Effector memory CD8-positive, alpha-beta T cell (primary cell): ENCODE data around the gene PDE3A.
A peak's percentile ranks its signal among the peaks of the same experiment; 100 is the strongest.
"Not testable (repeated sequence)": the region's sequence is repeated elsewhere in the genome, so short reads cannot be mapped to it uniquely, and the experiment has no call there.

Source experiments
- ATAC-seq: fragments of 150-1000 bp; cut with Tn5 transposase; replicated peaks from 2 replicates; pipeline ENCODE4 v1.10.0; 2021; ENCODE audit warnings: mild to moderate bottlenecking, moderate library complexity
- DNase-seq, 3 experiments: peaks; one replicate each; pipeline ENCODE4 v3.0.0; 2021
- H3K27ac Mint-ChIP-seq, 2 donors: one replicate each; pipeline ENCODE4 v1.8.0; 2022; ENCODE audit warnings: mild to moderate bottlenecking in 2 of 2, mixed read lengths in 2 of 2, moderate library complexity in 2 of 2
- H3K27me3 Mint-ChIP-seq, 2 donors: one replicate each; pipeline ENCODE4 v1.8.0; 2022; ENCODE audit warnings: mixed read lengths in 2 of 2
- H3K36me3 Mint-ChIP-seq: one replicate; pipeline ENCODE4 v1.8.0; 2022; ENCODE audit warnings: mild to moderate bottlenecking, moderate library complexity, mixed read lengths; ENCODE audit not compliant: insufficient read depth
- H3K4me1 Mint-ChIP-seq, 2 donors: one replicate each; pipeline ENCODE4 v1.8.0; 2022; ENCODE audit warnings: low read depth in 2 of 2, mixed read lengths in 2 of 2
- H3K4me3 Mint-ChIP-seq, 2 donors: one replicate each; pipeline ENCODE4 v1.8.0; 2022; ENCODE audit warnings: mild to moderate bottlenecking in 2 of 2, mixed read lengths in 2 of 2, moderate library complexity in 2 of 2
- H3K9me3 Mint-ChIP-seq, 2 donors: one replicate each; pipeline ENCODE4 v1.8.0; 2022; ENCODE audit warnings: mixed read lengths in 2 of 2
- total RNA-seq, 9 experiments: gene quantifications; one replicate each; lab custom pipeline; 2026; lab: John Stamatoyannopoulos, UW

PDE3A gene
- 0 to 1.0 (median 0.07) reads per million in 9 experiments for total RNA-seq

DNA sequence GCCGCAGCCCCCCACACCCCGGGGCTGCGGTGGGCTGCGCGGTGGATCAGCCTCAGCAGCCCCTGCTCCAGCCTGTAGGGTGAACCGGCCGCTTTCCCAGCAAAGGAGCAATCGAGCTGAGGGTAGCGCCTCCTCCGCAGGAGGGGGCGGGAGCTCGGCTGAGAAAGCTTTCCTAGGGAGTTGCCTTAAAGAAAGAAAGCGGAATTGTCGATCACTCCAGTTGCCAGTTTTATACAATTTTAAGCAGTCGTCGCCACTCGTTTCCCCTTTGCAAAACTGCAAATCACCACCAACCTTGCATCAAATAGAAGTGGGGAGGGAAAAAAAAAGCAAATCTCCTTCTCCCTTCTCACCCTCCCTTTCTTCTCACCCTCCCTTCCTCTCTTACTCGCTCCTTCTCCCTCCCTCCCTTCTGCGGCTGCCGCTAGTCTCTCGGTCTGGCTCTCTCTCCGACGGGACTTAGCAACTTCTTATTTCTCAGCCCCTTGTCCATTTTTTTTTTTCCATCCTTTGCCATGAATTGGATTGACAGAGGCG is at the start of gene PDE3A:
PDE3A (plus strand) TSS at position 424 of the 537 bp plus-strand sequence. CDS start 748 bp downstream, outside the sequence.
- no peak for ATAC-seq
- Mint-ChIP-seq H3K27me3 (peaks cover 36 to 46% of the 10 kb centered on the region in 2 donors), H3K4me1 (peaks cover 0 to 7% of the 10 kb centered on the region in 2 donors), H3K27ac (no peak within 1 kb of the TSS), H3K9me3 (no peaks in the 10 kb centered on the region), H3K36me3 (peaks cover 4% of the 10 kb centered on the region), H3K4me3 (peak within 1 kb of the TSS; percentile 4 to 25)
- DNase-seq, result no peak

DNA sequence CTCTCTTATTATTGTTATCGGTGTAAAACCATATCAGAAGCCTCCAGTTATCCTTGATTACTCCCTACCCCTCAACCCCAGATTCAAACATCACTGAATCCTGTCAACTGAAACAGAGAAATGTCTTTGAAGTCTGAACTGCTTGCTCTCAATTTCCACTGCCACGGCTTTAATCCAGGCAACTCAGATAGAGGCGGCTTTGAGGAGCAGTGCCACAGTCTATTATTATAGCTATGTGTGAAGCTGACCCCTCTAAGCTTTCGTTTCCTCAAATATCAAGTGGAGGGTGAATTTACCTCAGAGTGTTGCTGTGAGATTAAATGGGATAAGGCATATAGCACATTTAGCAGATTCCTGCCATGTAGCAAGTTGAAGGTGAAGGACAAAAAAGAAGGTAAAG is 49.0 kb upstream of the PDE3A start:
- no peaks in the 10 kb centered on the region for H3K27me3 Mint-ChIP-seq
- no peak for DNase-seq
- no peaks in the 10 kb centered on the region for H3K36me3 Mint-ChIP-seq
- H3K4me3 Mint-ChIP-seq, result no peak overlapping the region
- ATAC-seq, result no peak
- no peaks in the 10 kb centered on the region for H3K4me1 Mint-ChIP-seq
- no peaks in the 10 kb centered on the region for H3K9me3 Mint-ChIP-seq
- H3K27ac Mint-ChIP-seq, result no peak overlapping the region

DNA sequence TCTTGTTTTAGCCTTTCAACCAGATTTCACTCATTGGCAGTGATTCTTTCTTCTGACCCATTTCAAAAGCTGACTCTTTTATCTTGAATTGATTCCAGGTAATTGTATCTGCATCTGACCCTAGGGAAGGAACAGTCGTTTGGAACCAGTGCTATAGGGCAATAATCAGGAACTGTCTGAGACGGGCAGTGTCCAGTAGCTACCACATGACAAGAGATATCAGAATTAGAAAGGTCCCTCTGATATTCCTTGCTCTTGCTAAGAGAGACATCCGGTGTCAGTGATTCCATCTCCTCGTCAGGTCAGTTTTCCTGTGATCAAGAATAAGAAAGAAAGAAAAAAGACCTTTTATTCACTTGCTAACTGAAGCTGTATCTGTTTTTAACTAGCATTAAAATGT is 47.8 kb upstream of the PDE3A start:
- Mint-ChIP-seq H3K36me3 (no peaks in the 10 kb centered on the region), H3K9me3 (no peaks in the 10 kb centered on the region), H3K4me3 (no peak overlapping the region), H3K27ac (no peak overlapping the region), H3K27me3 (no peaks in the 10 kb centered on the region), H3K4me1 (no peaks in the 10 kb centered on the region)
- ATAC-seq (no peak), DNase-seq (no peak)

DNA sequence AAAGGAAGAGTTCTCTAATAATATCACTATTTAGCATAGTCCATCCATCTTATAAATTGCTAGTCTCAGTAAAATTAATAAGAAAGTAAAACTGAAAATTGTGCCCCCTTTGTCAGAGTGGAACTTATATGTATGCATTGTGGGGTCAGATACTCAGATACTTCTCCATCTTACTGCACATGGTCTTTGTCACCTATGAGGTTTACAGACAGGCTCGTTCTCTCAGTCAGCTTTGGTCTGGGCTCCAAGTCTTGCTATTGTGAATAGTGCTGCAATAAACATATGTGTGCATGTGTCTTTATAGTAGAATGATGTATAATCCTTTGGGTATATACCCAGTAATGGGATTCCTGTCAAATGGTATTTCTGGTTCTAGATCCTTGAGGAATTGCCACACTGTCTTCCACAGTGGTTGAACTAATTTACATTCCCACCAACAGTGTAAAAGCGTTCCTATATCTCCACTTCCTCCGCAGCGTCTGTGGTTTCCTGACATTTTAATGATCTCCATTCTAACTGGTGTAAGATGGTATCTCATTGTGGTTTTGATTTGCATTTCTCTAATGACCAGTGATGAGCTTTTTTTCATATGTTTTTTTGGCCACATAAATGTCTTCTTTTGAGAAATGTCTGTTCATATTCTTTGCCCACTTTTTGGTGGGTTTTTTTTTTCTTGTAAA is 37.4 kb upstream of the PDE3A start:
- peaks cover 0 to 10% of the 10 kb centered on the region in 2 donors for H3K9me3 Mint-ChIP-seq
- not testable (repeated sequence) for H3K27me3 Mint-ChIP-seq, H3K4me3 Mint-ChIP-seq, H3K27ac Mint-ChIP-seq, ATAC-seq, H3K36me3 Mint-ChIP-seq, H3K4me1 Mint-ChIP-seq, DNase-seq

- Mint-ChIP-seq H3K4me3 (no peak overlapping the region), H3K27me3 (no peaks in the 10 kb centered on the region), H3K9me3 (peaks cover 0 to 2% of the 10 kb centered on the region in 2 donors), H3K36me3 (no peaks in the 10 kb centered on the region), H3K4me1 (no peaks in the 10 kb centered on the region), H3K27ac (no peak overlapping the region)
- DNase-seq, result no peak
- no peak for ATAC-seq
These were observed 29.3 kb upstream of the PDE3A start for GRCh38 chr12:20339060-20339459.

- Mint-ChIP-seq H3K4me1 (no peaks in the 10 kb centered on the region), H3K36me3 (no peaks in the 10 kb centered on the region), H3K9me3 (no peaks in the 10 kb centered on the region), H3K4me3 (no peak overlapping the region), H3K27ac (no peak overlapping the region), H3K27me3 (no peaks in the 10 kb centered on the region)
- no peak for DNase-seq
- no peak for ATAC-seq
These were observed 26.2 kb upstream of the PDE3A start for GRCh38 chr12:20342111-20342510.

- no peaks in the 10 kb centered on the region for H3K36me3 Mint-ChIP-seq
- H3K9me3 Mint-ChIP-seq, result no peaks in the 10 kb centered on the region
- no peaks in the 10 kb centered on the region for H3K4me1 Mint-ChIP-seq
- no peaks in the 10 kb centered on the region for H3K27me3 Mint-ChIP-seq
- no peak overlapping the region for H3K4me3 Mint-ChIP-seq
- H3K27ac Mint-ChIP-seq, result no peak overlapping the region
- DNase-seq (no peak), ATAC-seq (no peak)
These were observed 22.5 kb upstream of the PDE3A start for GRCh38 chr12:20345866-20346265.

DNA sequence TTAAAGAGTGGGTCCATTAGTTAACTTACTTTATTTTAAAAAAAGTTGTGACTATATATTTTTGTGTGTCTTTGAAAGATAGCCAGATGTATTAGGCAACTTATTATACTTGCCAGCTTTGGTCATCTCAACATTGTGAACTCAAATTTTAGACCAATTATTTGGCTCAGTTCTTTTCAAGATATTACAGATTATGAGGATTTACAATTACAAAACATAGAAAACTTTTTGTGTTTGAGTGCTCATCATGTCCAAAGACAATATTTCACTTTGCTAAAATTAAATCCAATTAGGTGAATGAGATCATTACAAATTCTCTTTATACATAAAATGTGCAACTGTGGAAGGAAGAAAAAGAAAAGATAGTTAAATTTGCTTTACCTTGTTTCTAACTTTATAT is 18.3 kb upstream of the PDE3A start:
- no peak overlapping the region for H3K4me3 Mint-ChIP-seq
- ATAC-seq (no peak), DNase-seq (no peak)
- no peaks in the 10 kb centered on the region for H3K4me1 Mint-ChIP-seq
- no peaks in the 10 kb centered on the region for H3K36me3 Mint-ChIP-seq
- H3K9me3 Mint-ChIP-seq, result no peaks in the 10 kb centered on the region
- no peaks in the 10 kb centered on the region for H3K27me3 Mint-ChIP-seq
- H3K27ac Mint-ChIP-seq, result no peak overlapping the region

- ATAC-seq (no peak), DNase-seq (no peak)
- Mint-ChIP-seq H3K27ac (no peak overlapping the region), H3K4me3 (no peak overlapping the region), H3K27me3 (no peaks in the 10 kb centered on the region), H3K36me3 (no peaks in the 10 kb centered on the region), H3K4me1 (no peaks in the 10 kb centered on the region), H3K9me3 (no peaks in the 10 kb centered on the region)
These were observed 17.8 kb upstream of the PDE3A start for GRCh38 chr12:20350495-20350894.

- Mint-ChIP-seq H3K4me3 (no peak overlapping the region), H3K27me3 (no peaks in the 10 kb centered on the region), H3K27ac (no peak overlapping the region), H3K9me3 (no peaks in the 10 kb centered on the region), H3K4me1 (no peaks in the 10 kb centered on the region), H3K36me3 (no peaks in the 10 kb centered on the region)
- ATAC-seq, result no peak
- no peak for DNase-seq
These were observed 16.9 kb upstream of the PDE3A start for GRCh38 chr12:20351406-20351805.

DNA sequence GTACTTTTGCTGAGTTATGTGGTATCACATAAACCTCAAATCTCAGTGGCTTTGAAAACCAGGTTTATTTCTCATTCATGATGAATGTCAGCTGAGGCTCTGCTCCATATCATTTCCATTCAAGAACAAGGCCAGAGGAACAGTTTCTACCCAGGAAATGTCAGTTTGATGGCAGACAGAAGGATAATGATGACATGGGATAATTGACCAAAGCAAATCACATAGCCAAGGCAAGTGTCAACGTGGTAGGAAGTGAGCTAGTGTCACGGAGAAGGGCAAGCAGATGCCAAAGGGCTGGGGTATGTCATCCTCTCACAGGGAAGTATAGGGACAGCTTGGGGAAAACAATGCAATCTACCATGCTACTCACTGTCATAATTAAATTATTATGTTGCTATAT is 12.3 kb upstream of the PDE3A start:
- peaks cover 0 to 2% of the 10 kb centered on the region in 2 donors for H3K9me3 Mint-ChIP-seq
- DNase-seq (no peak), ATAC-seq (no peak)
- no peak overlapping the region for H3K27ac Mint-ChIP-seq
- no peaks in the 10 kb centered on the region for H3K36me3 Mint-ChIP-seq
- no peaks in the 10 kb centered on the region for H3K4me1 Mint-ChIP-seq
- no peaks in the 10 kb centered on the region for H3K27me3 Mint-ChIP-seq
- no peak overlapping the region for H3K4me3 Mint-ChIP-seq

DNA sequence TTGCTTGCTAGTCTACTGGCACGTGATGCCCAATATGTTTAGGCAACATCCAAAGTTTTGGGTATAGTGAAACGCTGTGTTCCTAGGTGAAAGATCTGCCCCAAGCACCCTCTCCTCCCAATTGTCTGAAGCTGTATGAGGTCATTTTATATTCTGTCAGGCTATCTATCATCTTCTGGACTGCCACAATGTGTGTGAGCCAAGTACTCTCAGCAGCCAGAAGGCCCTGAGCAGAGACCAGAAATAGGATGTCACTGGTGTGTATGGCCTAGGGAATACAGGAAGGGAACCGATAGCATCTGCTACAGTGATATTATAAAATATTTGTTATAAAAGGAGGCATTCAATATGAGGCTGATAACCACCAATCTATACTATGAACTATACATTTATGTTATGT is 7.9 kb upstream of the PDE3A start:
- H3K27me3 Mint-ChIP-seq, result no peaks in the 10 kb centered on the region
- no peak overlapping the region for H3K4me3 Mint-ChIP-seq
- no peak for ATAC-seq
- H3K4me1 Mint-ChIP-seq, result no peaks in the 10 kb centered on the region
- H3K36me3 Mint-ChIP-seq, result no peaks in the 10 kb centered on the region
- no peak overlapping the region for H3K27ac Mint-ChIP-seq
- no peak for DNase-seq
- peaks cover 0 to 2% of the 10 kb centered on the region in 2 donors for H3K9me3 Mint-ChIP-seq

GRCh38 chr12:20361416-20361815 is 6.9 kb upstream of the PDE3A start:
- H3K4me1 Mint-ChIP-seq, result no peaks in the 10 kb centered on the region
- H3K4me3 Mint-ChIP-seq, result no peak overlapping the region
- H3K27me3 Mint-ChIP-seq, result no peaks in the 10 kb centered on the region
- no peak for ATAC-seq
- no peaks in the 10 kb centered on the region for H3K36me3 Mint-ChIP-seq
- H3K27ac Mint-ChIP-seq, result no peak overlapping the region
- no peak for DNase-seq
- H3K9me3 Mint-ChIP-seq, result peaks cover 0 to 2% of the 10 kb centered on the region in 2 donors

- no peak overlapping the region for H3K27ac Mint-ChIP-seq
- H3K27me3 Mint-ChIP-seq, result peaks cover 21 to 26% of the 10 kb centered on the region in 2 donors
- ATAC-seq, result no peak
- H3K36me3 Mint-ChIP-seq, result no peaks in the 10 kb centered on the region
- H3K4me3 Mint-ChIP-seq, result no peak overlapping the region
- no peaks in the 10 kb centered on the region for H3K9me3 Mint-ChIP-seq
- DNase-seq, result no peak
- peaks cover 0 to 7% of the 10 kb centered on the region in 2 donors for H3K4me1 Mint-ChIP-seq
These were observed 3.8 kb upstream of the PDE3A start for GRCh38 chr12:20364501-20364900.
